GM12864 (cell line): ENCODE results near the gene ARHGDIB.

ENCODE experiments used
- DNase-seq: peaks from one replicate; pipeline ENCODE4 v3.0.0-alpha.2; 2011; ENCODE audit warnings: low read depth
- H3K4me3 ChIP-seq: 2 replicates; pipeline ENCODE4 v1.5.1; 2011; ENCODE audit warnings: mild to moderate bottlenecking, low read depth, low read length, control low read depth
- CTCF ChIP-seq: IDR thresholded peaks from 2 replicates; pipeline ENCODE4 v1.5.1; 2011; ENCODE audit warnings: low read depth, mild to moderate bottlenecking, moderate library complexity, low read length, control low read depth, inconsistent platforms; ENCODE audit errors: missing control alignments

The ARHGDIB gene

GRCh38 chr12:14946861-14947260 lies 14.5 kb downstream of the ARHGDIB start:
- TF ChIP-seq CTCF = no peak
- H3K4me3 ChIP-seq = no peak overlapping the region
- no peak for DNase-seq

- TF ChIP-seq CTCF = no peak
- no peak for DNase-seq
- no peak overlapping the region for H3K4me3 ChIP-seq
Observed at GRCh38 chr12:14946162-14946561, 15.2 kb downstream of the ARHGDIB start.

GRCh38 chr12:14942196-14942931 lies 19.0 kb downstream of the ARHGDIB start:
- no peak for TF ChIP-seq CTCF
- H3K4me3 ChIP-seq = no peak overlapping the region
- DNase-seq = no peak

- no peak for TF ChIP-seq CTCF
- H3K4me3 ChIP-seq = no peak overlapping the region
- no peak for DNase-seq
Observed at GRCh38 chr12:14941369-14941768, 20.0 kb downstream of the ARHGDIB start.

GRCh38 chr12:14938301-14938700 lies 23.1 kb downstream of the ARHGDIB start, which contains the start of gene ERP27:
ERP27 (minus strand) TSS chr12:14938537; CDS start chr12:14938508, 29 bp downstream.
- H3K4me3 ChIP-seq = no peak within 1 kb of the TSS
- DNase-seq = no peak
- TF ChIP-seq CTCF = no peak

GRCh38 chr12:14937689-14938088 lies 23.7 kb downstream of the ARHGDIB start:
- no peak for DNase-seq
- no peak overlapping the region for H3K4me3 ChIP-seq
- TF ChIP-seq CTCF = peak; percentile 54

- no peak overlapping the region for H3K4me3 ChIP-seq
- DNase-seq = no peak
- TF ChIP-seq CTCF = no peak
Observed at GRCh38 chr12:14937014-14937413, 24.4 kb downstream of the ARHGDIB start.
